Osteoblast (primary cell): Measurements from ENCODE around the gene GPR55. TPM values are rescaled to one million over a fixed set of nuclear protein-coding genes. Genes with fewer than 3 reads are reported as not detected.

Experiments
- DNase-seq: peaks from one replicate; pipeline ENCODE4 v3.0.0; 2011; ENCODE audit warnings: low spot score, mixed read lengths; ENCODE audit not compliant: insufficient read length; ENCODE audit errors: missing footprints
- H2AFZ ChIP-seq: 2 replicates; pipeline ENCODE4 v1.6.0; 2011; ENCODE audit warnings: mild to moderate bottlenecking, low read length
- H3K27ac ChIP-seq: 2 replicates; pipeline ENCODE4 v1.5.1; 2011; ENCODE audit warnings: mild to moderate bottlenecking, low read depth, low read length, moderate library complexity
- H3K27me3 ChIP-seq: 2 replicates; pipeline ENCODE4 v1.6.0; 2012; ENCODE audit warnings: mild to moderate bottlenecking, control low read depth, inconsistent platforms, low read length, moderate library complexity; ENCODE audit not compliant: insufficient read depth
- H3K36me3 ChIP-seq: 2 replicates; pipeline ENCODE4 v1.5.1; 2011; ENCODE audit warnings: mild to moderate bottlenecking, low read length, control low read depth, moderate library complexity; ENCODE audit not compliant: insufficient read depth
- H3K4me1 ChIP-seq: 2 replicates; pipeline ENCODE4 v1.5.1; 2011; ENCODE audit warnings: mild to moderate bottlenecking, low read length, control low read depth, moderate library complexity; ENCODE audit not compliant: insufficient read depth
- H3K4me2 ChIP-seq: 2 replicates; pipeline ENCODE4 v1.6.0; 2011; ENCODE audit warnings: mild to moderate bottlenecking, low read length; ENCODE audit not compliant: insufficient read depth
- H3K4me3 ChIP-seq: fragments of 200-600 bp; sonication (generic); 3 replicates; pipeline ENCODE4 v1.5.1; 2012; ENCODE audit warnings: mild to moderate bottlenecking, low read length, inconsistent platforms; ENCODE audit not compliant: insufficient read depth
- H3K79me2 ChIP-seq: 2 replicates; pipeline ENCODE4 v1.6.0; 2012; ENCODE audit warnings: mild to moderate bottlenecking, low read length, control low read depth, inconsistent platforms; ENCODE audit not compliant: insufficient read depth
- H3K9me3 ChIP-seq: 2 replicates; pipeline ENCODE4 v1.5.1; 2011; ENCODE audit warnings: low read depth, low read length, control low read depth
- H4K20me1 ChIP-seq: 2 replicates; pipeline ENCODE4 v1.6.0; 2012; ENCODE audit warnings: mild to moderate bottlenecking, low read length, control low read depth; ENCODE audit not compliant: insufficient read depth
- total RNA-seq: library from RNA; depleted of rRNA; stranded (reverse); fragments of >200 nt; gene quantifications from 2 replicates; pipeline ENCODE4 v1.2.3, GENCODE V29; 2012
- TF ChIP-seq, protein P1 (sequence below): IDR thresholded peaks from 2 replicates; pipeline ENCODE4 v1.5.1; 2011; ENCODE audit warnings: mild to moderate bottlenecking, low read depth, low read length, moderate library complexity; ENCODE audit errors: extremely low read depth

The GPR55 gene
- total RNA-seq, 1 donor = not detected

DNA sequence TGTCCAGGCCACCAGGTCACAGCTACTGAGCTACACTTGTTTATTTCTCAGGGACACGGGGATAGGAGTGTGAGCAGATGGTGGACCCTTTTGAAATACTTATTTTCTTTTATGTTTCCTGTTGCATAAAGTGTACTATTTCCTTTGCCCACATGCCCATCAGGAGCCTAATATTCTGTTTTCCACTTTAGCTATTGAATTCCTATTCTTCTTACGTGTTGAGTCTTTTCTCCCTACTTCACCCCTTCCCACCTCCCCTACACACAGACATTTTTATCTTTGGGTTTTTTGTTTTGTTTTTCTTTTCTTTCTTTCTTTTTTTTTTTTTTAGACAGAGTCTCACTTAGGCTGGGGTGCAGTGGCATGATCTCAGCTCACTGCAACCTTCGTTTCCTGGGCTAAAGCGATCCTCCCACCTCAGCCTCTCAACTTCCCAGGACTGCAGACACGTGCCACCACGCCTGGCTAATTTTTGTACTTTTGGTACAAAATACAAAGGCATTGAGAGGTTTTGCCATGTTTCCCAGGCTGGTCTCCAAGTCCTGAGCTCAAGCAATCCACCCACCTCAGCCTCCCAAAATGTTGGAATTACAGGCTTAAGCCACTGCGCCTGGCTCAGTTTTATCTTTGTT is 5.2 kb upstream of the GPR55 start:
- no peak overlapping the region for H3K27ac ChIP-seq
- no peak overlapping the region for H3K4me3 ChIP-seq
- H3K36me3 ChIP-seq = no peaks in the 10 kb centered on the region
- TF ChIP-seq, protein P1, sequence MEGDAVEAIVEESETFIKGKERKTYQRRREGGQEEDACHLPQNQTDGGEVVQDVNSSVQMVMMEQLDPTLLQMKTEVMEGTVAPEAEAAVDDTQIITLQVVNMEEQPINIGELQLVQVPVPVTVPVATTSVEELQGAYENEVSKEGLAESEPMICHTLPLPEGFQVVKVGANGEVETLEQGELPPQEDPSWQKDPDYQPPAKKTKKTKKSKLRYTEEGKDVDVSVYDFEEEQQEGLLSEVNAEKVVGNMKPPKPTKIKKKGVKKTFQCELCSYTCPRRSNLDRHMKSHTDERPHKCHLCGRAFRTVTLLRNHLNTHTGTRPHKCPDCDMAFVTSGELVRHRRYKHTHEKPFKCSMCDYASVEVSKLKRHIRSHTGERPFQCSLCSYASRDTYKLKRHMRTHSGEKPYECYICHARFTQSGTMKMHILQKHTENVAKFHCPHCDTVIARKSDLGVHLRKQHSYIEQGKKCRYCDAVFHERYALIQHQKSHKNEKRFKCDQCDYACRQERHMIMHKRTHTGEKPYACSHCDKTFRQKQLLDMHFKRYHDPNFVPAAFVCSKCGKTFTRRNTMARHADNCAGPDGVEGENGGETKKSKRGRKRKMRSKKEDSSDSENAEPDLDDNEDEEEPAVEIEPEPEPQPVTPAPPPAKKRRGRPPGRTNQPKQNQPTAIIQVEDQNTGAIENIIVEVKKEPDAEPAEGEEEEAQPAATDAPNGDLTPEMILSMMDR = no peak
- no peaks in the 10 kb centered on the region for H3K9me3 ChIP-seq
- H4K20me1 ChIP-seq = no peaks in the 10 kb centered on the region
- no peak overlapping the region for H2AFZ ChIP-seq
- no peak overlapping the region for H3K4me2 ChIP-seq
- H3K27me3 ChIP-seq = peaks cover 3% of the 10 kb centered on the region
- no peaks in the 10 kb centered on the region for H3K79me2 ChIP-seq
- no peak for DNase-seq
- H3K4me1 ChIP-seq = no peaks in the 10 kb centered on the region

DNA sequence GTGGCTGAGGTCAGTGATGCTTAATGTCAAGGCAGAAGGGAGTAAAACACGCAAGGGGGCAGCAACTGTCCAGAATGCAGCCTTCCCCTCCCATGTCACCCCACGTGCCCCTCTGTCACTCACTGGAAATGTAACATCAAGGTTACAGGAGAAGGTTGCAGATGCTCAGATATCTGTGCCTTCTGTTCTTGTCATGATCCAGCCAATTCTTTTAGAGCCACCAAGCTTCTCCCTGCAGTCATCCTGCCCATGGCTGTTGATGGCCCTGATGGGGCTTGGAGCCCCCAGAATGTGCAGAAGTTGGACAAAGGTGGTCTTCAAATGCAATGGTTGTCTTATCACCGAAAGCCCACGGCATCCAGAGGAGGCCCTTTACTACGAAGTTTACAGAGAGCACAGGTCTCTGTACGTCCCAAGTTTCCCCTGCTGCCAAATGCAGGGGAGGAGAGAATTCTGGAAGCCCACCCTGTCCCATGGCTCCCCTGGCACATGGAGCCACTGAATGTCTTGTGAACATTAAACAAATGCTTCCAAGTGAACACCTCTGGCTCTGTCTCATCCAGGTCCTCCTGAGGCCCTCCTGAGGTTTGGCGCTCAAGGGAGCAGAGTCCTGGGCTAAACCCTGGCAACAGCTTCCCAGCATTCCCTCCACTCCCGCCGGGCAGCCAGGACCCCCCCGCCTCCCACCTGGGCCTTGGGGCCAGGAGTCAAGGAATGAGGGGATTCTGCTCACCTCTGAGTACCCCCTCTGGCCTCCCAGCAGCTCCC is 4.5 kb upstream of the GPR55 start:
- no peaks in the 10 kb centered on the region for H4K20me1 ChIP-seq
- H3K27ac ChIP-seq = no peak overlapping the region
- peaks cover 3% of the 10 kb centered on the region for H3K27me3 ChIP-seq
- no peaks in the 10 kb centered on the region for H3K9me3 ChIP-seq
- DNase-seq = peak; percentile 52
- H3K4me2 ChIP-seq = no peak overlapping the region
- H3K79me2 ChIP-seq = no peaks in the 10 kb centered on the region
- no peaks in the 10 kb centered on the region for H3K4me1 ChIP-seq
- TF ChIP-seq, protein P1 = no peak
- H2AFZ ChIP-seq = no peak overlapping the region
- H3K36me3 ChIP-seq = no peaks in the 10 kb centered on the region
- no peak overlapping the region for H3K4me3 ChIP-seq

DNA sequence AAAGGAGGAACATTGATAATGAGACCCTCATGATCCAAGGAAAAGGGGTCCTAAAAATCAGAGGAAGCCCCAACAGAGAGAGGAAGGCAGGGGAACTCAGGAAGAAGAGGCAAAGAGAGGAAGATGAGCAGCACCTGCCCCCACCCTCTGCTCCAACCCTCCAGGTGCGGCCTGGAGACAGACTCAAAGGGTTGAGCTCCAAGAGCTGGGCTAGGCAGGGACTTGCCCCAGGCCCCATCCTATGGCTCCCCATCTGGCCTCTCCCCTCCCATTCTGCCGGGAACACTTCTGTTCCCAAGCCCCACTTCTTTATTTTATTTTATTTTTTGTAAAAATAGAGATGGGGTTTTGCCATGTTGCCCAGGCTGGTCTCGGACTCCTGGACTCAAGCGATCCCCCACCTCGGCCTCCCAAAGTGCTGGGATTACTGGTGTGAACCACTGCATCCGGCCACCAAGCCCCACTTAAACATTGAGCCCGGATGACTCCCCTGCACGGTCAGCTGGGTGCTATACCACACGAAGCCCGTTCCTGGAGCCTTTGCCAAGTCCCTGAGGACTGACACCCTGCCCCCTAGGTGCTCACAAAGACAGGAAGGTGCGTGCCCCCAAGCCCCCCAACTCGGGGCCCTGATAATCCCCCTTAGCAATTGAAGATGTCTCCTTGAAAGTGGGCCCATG is 3.8 kb upstream of the GPR55 start:
- H3K79me2 ChIP-seq = no peaks in the 10 kb centered on the region
- H3K4me1 ChIP-seq = no peaks in the 10 kb centered on the region
- no peak overlapping the region for H3K4me3 ChIP-seq
- H3K27me3 ChIP-seq = peaks cover 5% of the 10 kb centered on the region
- H3K27ac ChIP-seq = no peak overlapping the region
- no peaks in the 10 kb centered on the region for H3K9me3 ChIP-seq
- H2AFZ ChIP-seq = no peak overlapping the region
- TF ChIP-seq, protein P1 = no peak
- no peak overlapping the region for H3K4me2 ChIP-seq
- peak; percentile 36 for DNase-seq
- H4K20me1 ChIP-seq = no peaks in the 10 kb centered on the region
- no peaks in the 10 kb centered on the region for H3K36me3 ChIP-seq
